HG02870 (cell line): ENCODE measurements around the gene GGT6.

Source experiments
- ATAC-seq: cut with Tn5 transposase; IDR thresholded peaks from one replicate; pipeline ENCODE4 v1.9.1; 2021; ENCODE audit warnings: mild to moderate bottlenecking, moderate library complexity; ENCODE audit not compliant: unreplicated experiment

The GGT6 gene

DNA sequence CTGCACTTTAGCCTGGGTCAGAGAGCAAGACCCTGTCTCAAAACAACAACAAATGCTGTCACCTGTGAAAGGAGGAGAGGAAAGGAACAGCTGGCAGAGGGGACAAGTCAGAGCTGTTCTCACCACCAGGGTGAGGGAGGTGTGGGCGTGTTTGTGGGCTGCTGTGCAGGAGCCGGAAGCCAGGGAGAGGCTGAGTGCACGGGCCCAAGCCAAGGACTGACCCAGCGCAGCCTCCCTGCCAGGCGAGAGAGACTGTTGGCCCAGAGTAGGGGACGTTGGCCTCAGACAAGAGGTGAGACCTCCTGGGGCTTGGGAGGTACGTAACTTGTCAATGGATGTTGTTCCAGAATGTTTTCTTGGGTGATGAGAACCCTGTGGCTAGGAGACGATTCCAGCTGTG, 51.0 kb downstream of the GGT6 start:
- ATAC-seq, result no peak

DNA sequence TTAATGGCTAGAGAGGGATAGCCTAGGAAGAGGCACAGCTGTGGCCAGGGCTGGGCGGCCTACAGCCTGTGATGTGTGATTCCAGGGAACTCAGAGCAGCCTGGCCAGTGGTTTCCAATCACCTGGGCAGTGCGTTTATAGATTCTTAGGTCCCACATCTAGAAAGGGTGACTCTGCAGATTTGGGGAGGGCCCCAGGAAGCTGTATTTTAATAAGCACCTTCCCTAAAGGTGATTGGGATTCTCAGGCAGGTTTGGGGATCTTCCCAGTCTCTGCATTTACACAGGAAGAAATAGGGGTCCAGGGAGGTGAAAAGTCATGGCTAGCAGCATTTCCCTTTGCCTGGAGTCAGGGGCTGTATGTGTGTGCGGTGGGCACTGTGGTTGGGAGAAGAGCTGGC, 52.2 kb downstream of the GGT6 start:
- no peak for ATAC-seq

DNA sequence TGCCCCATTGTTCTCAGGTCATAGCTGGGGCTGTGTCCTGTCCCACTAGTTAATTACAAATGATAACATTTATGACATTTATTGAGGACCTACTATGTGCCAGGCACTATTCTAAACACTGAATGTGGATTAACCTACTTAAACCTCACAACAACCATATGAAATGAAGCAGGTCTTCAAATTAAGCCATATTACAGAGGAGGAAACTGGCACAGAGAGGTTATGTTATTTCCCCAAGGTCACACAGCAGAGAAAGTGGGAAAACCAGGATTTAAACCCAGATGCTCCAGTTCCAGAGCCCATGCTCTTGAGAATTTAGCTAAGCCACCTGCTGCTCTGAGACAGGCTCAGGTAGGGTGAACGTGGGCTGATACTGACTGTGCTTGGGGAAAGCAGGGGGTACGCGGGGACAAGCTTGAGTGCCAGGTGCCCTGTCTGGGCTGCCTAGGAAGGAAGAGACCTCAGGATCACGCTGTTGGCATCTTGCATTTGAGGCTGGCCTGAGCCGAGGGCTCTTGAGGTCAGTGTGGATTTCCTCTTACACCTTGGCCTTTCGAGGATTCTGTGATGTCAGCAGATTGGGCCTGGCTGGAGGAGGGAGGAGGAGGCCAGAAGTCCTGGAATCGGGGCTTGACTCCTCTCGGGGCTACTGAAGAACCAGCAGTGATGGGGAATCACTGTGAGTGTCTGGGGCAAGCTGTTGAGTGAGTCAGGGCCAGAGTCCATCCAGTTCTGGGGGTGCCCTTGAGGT, 52.8 kb downstream of the GGT6 start:
- no peak for ATAC-seq
